Upper lobe of right lung (tissue), 1 donor: Measurements from ENCODE around the gene HDAC4. TPM values are rescaled to one million over a fixed set of nuclear protein-coding genes. Genes with fewer than 3 reads are reported as not detected.
A peak's percentile ranks its signal among the peaks of the same experiment; 100 is the strongest.

Experiments
- ATAC-seq: fragments of 200-7000 bp; cut with Tn5 transposase; one replicate; pipeline ENCODE4 v1.9.1; 2020; ENCODE audit warnings: mild to moderate bottlenecking, moderate library complexity
- DNase-seq: peaks from one replicate; pipeline ENCODE4 v3.0.0-alpha.2; 2020
- H3K27ac ChIP-seq: fragments of 200-600 bp; one replicate; pipeline ENCODE4 v1.8.0; 2022
- H3K27me3 ChIP-seq: fragments of 200-600 bp; one replicate; pipeline ENCODE4 v1.8.0; 2022; ENCODE audit warnings: mild to moderate bottlenecking
- H3K36me3 ChIP-seq: fragments of 200-600 bp; one replicate; pipeline ENCODE4 v1.8.0; 2022
- H3K4me1 ChIP-seq: fragments of 200-600 bp; one replicate; pipeline ENCODE4 v1.8.0; 2022
- H3K4me3 ChIP-seq: fragments of 200-600 bp; one replicate; pipeline ENCODE4 v1.8.0; 2022; ENCODE audit warnings: mild to moderate bottlenecking
- H3K9me3 ChIP-seq: fragments of 200-600 bp; one replicate; pipeline ENCODE4 v1.8.0; 2022
- intact Hi-C: fragments of 100-400 bp; cut with DNase I; formaldehyde crosslinking; loops from one replicate; pipeline ENCODE4 v1.11.0; 2022
- total RNA-seq: library from RNA; stranded (reverse); fragmentation: NEBNext Ultra II Directional; extraction: Animal tissue kit (Norgen Biotek cat#: 25700); gene quantifications from one replicate; pipeline ENCODE4 v1.2.1, GENCODE V29; 2021
- TF ChIP-seq, protein P1 (sequence below): fragments of 200-600 bp; IDR thresholded peaks from one replicate; pipeline ENCODE4 v1.8.0; 2022; ENCODE audit warnings: antibody characterized with exemption
- donor health status: DM: no; HTN: yes; CAD: no; lungs with severe emphysema.

The HDAC4 gene
- total RNA-seq, 1 donor from 2014 or later: 44.1 TPM

GRCh38 chr2:239012228-239012627 lies 388.6 kb downstream of the HDAC4 start:
- Histone ChIP-seq H3K36me3 (no peaks in the 10 kb centered on the region), H3K9me3 (no peaks in the 10 kb centered on the region), H3K27me3 (peaks cover 33% of the 10 kb centered on the region), H3K27ac (no peak overlapping the region), H3K4me1 (no peaks in the 10 kb centered on the region), H3K4me3 (no peak overlapping the region)
- DNase-seq: peak; percentile 36
- TF ChIP-seq, protein P1, sequence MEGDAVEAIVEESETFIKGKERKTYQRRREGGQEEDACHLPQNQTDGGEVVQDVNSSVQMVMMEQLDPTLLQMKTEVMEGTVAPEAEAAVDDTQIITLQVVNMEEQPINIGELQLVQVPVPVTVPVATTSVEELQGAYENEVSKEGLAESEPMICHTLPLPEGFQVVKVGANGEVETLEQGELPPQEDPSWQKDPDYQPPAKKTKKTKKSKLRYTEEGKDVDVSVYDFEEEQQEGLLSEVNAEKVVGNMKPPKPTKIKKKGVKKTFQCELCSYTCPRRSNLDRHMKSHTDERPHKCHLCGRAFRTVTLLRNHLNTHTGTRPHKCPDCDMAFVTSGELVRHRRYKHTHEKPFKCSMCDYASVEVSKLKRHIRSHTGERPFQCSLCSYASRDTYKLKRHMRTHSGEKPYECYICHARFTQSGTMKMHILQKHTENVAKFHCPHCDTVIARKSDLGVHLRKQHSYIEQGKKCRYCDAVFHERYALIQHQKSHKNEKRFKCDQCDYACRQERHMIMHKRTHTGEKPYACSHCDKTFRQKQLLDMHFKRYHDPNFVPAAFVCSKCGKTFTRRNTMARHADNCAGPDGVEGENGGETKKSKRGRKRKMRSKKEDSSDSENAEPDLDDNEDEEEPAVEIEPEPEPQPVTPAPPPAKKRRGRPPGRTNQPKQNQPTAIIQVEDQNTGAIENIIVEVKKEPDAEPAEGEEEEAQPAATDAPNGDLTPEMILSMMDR: no peak
- no peak for ATAC-seq
- intact Hi-C loops: no loop called here

- peak; percentile 41 for DNase-seq
- Histone ChIP-seq H3K27ac (no peak overlapping the region), H3K27me3 (peaks cover 20% of the 10 kb centered on the region), H3K9me3 (no peaks in the 10 kb centered on the region), H3K4me1 (no peaks in the 10 kb centered on the region), H3K4me3 (no peak overlapping the region), H3K36me3 (no peaks in the 10 kb centered on the region)
- no peak for ATAC-seq
- intact Hi-C loops: no loop called here
- TF ChIP-seq, protein P1: no peak
Measured at GRCh38 chr2:239009589-239009961, 391.2 kb downstream of the HDAC4 start.

GRCh38 chr2:239008677-239009588 lies 391.9 kb downstream of the HDAC4 start:
- H3K9me3 ChIP-seq: no peaks in the 10 kb centered on the region
- ATAC-seq: no peak
- peaks cover 24% of the 10 kb centered on the region for H3K27me3 ChIP-seq
- DNase-seq: peak; percentile 50
- no peak overlapping the region for H3K27ac ChIP-seq
- intact Hi-C loops: no loop called here
- H3K4me1 ChIP-seq: no peaks in the 10 kb centered on the region
- no peak overlapping the region for H3K4me3 ChIP-seq
- H3K36me3 ChIP-seq: no peaks in the 10 kb centered on the region
- TF ChIP-seq, protein P1: no peak

GRCh38 chr2:239008004-239008403 lies 392.8 kb downstream of the HDAC4 start:
- H3K9me3 ChIP-seq: no peaks in the 10 kb centered on the region
- no peak for ATAC-seq
- DNase-seq: peak; percentile 38
- no peak overlapping the region for H3K4me3 ChIP-seq
- no peaks in the 10 kb centered on the region for H3K4me1 ChIP-seq
- intact Hi-C loops: no loop called here
- TF ChIP-seq, protein P1: no peak
- no peak overlapping the region for H3K27ac ChIP-seq
- H3K36me3 ChIP-seq: no peaks in the 10 kb centered on the region
- peaks cover 25% of the 10 kb centered on the region for H3K27me3 ChIP-seq

DNA sequence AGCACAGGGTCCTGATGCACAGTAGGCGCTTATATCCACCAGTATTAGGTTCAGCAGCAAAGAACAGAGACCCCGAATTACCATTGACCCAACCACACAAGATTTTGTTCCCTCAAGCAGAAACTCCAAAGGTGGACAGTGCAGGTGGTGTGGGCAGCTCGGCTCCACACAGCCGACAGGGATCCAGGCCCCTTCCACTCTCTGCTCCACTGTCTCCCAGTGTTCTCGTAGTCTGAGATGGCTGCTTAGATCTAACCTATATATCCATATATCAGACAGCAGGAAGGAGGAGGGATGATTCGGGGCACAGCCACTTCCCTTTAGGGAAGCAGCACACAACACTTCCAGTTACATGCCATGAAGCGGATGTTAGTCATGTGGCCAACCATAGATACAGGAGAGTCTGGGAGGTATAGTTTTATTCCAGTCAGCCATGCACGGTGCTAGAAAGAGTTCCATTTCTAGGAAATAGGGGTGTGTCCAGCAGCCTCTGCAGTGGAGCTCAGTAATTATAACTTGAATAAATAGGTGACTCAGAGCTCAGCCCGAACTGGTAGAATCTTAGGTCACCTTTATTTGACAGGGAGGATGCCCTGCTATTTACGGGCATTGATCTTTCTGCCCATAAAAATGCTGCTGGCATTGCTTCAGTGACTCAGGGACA lies 394.1 kb downstream of the HDAC4 start:
- intact Hi-C loops: no loop called here
- peaks cover 15% of the 10 kb centered on the region for H3K27me3 ChIP-seq
- TF ChIP-seq, protein P1: no peak
- no peaks in the 10 kb centered on the region for H3K9me3 ChIP-seq
- ATAC-seq: no peak
- no peaks in the 10 kb centered on the region for H3K36me3 ChIP-seq
- no peaks in the 10 kb centered on the region for H3K4me1 ChIP-seq
- H3K27ac ChIP-seq: no peak overlapping the region
- no peak overlapping the region for H3K4me3 ChIP-seq
- peak; percentile 5 for DNase-seq
